ENCODE data around the gene SLC9A9. TPM values are rescaled to one million over a fixed set of nuclear protein-coding genes. Genes with fewer than 3 reads are reported as not detected.

SLC9A9 gene
- total RNA-seq, 2 donors from 2014 or later: 7.9 to 17.0 TPM

DNA sequence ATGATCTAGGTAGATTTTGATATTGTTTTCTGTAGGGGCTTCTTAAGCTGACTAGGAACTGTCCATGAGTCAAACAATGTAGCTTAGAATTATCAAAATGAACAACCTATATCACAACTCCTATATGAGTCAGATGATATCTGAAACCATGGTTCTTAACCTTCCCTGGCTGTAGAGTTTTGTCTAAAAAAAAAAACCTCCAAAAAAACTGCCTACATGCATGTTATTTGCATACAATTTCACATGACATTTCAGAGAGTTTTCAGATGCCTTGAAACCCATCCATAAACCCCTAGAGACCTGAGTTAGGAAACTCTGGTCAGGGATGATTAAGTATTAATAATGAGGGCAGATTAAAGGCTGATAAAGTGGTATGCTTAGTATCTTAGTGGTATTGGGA lies 571.7 kb downstream of the SLC9A9 start:
- intact Hi-C loops (cut with DNase I): no loop called here
- ATAC-seq: no peak
- no peak for DNase-seq

DNA sequence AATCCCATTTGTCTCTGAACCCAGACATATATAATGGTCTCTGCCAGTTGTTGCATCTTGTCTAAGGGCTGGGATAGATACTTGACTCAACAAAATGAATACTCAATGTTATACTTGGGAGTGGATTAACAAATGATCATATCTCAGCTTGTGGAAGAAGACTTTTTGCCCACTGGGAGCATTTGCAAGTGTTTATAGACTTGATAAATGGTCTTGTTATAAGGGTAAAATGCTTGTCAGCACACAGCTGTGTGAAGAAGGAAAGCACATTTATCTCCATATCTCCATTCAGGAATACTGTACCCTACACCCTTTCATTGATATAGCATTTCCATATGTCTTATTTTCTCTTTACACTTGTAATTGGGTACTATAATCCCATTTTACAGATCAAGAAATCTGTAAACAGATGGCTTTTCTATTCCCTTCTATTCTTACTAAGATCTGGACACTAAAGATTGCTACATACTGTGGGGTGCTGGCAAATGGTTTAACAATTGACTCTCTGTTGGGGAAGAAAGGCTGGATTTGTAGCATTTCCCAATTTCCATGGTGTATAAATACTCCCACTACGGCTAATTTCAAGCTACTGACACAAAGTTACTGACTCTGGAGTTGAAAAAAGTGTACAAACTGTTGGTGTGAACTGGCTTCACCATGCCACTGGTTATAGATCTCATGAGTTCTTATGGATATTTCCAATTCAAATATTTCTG lies 574.1 kb downstream of the SLC9A9 start:
- no peak for ATAC-seq
- intact Hi-C loops (cut with DNase I): no loop called here
- no peak for DNase-seq

DNA sequence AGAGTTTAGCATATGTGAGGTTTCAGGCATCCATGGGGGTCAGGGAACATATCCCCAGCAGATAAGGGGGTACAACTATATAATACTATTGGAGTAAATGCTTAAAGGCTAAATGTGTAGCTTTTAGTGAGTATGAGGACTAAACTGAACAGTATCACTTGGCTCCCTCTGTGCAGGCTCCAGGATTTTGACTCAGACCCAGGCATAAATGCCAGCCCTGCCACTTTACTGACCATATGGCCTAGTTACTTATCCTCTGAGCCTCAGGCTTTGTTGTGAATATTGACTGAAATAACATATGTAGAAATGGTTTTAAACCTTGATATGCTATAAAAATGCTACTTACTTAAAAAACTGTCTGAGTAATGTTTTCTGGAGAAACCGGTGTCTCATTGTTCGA lies 577.1 kb downstream of the SLC9A9 start:
- DNase-seq (no peak), ATAC-seq (no peak)
- intact Hi-C loops (cut with DNase I): no loop called here

DNA sequence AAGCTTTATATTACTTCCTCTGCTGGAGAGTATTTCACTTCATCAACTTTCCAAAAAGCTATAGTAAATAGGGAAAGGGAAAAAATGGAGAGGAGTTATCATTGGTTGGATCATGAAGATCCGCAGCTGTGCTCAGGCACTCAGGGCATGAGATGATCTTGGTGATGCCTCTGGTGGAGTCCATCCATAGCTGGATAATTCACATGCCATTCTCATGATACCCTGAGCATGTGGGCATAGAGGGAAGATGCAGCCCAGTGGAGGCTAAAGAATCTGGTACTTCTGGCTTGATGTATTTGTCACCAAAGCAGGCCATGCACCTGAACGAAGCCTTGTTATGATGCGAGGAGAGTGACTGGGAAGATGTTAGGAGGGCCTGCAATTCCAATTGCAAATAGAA lies 578.5 kb downstream of the SLC9A9 start:
- DNase-seq (no peak), ATAC-seq (no peak)
- intact Hi-C loops (cut with DNase I): no loop called here

DNA sequence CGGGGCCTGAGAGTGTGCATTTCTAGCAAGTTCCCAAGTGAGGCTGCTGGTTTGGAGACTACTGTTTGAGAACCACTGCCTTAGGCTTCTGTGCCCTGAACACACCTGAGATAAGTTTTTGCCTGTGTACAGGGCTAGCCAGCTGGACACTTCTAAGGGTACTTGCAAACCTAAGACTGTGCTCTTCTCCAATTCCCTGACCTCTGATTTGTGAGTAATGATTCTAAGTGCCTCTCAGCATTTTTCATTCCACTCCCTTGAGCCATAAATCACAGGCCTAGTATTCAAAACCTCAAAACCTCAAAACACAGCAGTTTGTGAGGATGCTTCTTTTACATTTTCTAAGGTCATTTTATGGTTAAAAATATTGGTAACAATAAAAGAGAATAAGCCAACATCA lies 580.3 kb downstream of the SLC9A9 start:
- ATAC-seq: no peak
- DNase-seq: no peak
- intact Hi-C loops (cut with DNase I): no loop called here

DNA sequence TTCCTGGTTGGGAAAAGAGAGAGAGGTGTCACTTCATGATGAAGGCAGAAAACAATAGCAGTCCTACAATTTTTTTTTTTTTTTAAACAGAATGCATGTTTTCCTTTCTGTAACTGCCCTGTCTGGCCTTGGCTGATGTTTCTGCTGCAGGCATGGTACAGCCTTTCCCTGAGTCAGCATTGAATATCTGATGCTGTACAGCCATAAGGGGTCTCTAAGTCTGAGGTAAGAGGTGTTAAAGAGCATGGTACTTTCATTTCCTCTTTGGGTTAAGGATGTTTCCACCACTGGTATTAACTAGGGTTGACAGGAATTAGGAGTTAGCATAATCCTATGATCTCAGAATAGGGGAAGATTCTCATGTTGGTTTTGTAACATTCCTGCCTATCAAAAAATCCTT lies 581.3 kb downstream of the SLC9A9 start:
- DNase-seq (no peak), ATAC-seq (no peak)
- intact Hi-C loops (cut with DNase I): no loop called here

DNA sequence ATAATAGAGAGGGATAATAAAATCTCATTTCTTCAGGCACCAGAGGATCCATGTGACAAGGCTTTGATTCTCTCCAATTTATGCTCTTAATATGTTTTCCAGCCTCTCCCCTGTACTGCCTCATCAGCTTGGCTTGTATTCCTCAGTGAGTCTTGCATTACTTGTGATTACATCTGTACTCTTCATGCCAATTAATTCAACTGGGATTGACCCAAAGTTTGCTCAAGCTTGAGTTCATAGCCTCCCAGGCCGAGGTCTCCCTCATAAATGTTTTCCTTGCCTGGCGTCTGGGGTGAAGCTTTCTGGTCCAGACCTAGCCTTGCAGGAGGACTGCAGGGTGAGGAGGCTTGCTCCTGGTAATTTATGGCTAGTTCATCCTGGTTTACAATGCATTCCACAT lies 581.8 kb downstream of the SLC9A9 start:
- ATAC-seq (no peak), DNase-seq (no peak)
- intact Hi-C loops (cut with DNase I): no loop called here

DNA sequence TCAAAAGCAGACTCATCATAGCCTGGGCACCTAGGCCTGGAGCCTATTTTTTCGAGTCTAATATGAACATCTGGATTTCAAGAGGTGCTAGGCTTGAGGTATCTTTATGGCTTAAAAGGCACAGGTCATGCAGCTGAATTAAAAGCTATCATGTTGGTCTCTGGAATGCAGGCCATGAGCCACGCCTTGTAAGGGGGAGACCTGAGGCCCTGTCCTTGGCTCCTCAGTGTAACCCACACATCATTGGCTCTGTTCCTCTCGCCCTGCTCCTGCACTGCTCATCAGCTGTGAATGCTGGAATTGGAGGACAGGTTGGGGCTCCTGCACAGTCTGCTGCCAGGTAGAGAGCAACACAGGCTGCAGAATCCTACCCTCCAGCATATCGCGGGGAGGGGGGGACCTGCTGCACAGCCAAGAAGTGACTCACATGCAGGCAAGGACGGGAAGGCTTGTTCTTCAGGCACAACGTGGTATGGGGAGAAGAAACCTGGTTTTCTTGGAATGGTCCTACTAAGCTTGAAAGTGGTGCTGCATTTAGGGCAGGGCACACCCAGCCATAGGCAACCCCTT lies 582.7 kb downstream of the SLC9A9 start:
- intact Hi-C loops (cut with DNase I): no loop called here
- ATAC-seq: no peak
- DNase-seq: no peak

DNA sequence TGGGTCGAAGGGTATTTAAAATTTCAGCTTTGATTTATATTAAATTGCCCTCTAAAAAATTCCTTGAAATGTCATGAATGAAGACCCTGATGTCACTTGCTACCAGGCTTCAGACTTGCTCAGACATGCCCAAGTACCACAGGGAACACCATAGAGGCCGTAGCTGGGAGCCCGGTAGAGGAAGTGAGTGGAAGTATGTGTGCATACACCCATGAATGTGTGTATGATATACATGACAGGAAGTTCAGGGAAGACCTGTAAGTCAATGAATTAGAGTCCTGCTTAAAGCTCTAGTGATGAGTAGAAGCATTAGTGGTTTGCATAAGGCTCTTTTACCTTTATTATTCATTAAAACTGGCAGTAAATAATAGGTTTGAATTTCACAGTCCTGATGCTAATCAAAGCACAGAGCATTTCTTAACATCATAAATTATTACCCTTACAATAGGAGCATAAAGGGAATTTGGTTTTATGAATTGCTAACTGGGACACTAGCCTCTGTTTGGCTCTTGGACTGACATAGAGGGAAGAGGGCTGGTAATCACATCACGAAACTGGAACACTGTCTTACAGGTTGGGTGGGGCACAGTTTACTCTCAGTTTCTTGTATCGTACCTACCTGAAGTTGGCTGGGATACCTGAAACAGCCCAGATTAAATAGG lies 584.3 kb downstream of the SLC9A9 start:
- ATAC-seq (no peak), DNase-seq (no peak)
- intact Hi-C loops (cut with DNase I): no loop called here

DNA sequence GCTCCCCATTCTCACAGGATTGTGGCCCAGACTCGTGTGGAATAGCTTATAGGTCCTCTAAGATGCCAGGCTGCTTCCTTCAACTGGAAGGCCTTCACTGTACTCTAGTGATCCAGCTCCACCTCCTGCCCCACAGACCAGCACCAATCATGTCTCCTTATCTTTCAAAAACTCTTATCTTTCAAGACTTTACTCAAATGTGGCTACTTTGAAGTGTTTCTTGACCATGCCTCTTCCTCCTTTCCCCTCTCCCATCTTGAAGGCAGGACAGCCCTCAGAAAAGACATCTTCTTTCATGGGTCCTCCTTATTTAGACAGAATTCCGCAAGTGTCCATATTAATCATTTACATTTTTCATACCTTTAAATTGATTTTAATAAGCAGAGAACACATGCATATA lies 586.4 kb downstream of the SLC9A9 start:
- DNase-seq: no peak
- intact Hi-C loops (cut with DNase I): no loop called here
- ATAC-seq: no peak

DNA sequence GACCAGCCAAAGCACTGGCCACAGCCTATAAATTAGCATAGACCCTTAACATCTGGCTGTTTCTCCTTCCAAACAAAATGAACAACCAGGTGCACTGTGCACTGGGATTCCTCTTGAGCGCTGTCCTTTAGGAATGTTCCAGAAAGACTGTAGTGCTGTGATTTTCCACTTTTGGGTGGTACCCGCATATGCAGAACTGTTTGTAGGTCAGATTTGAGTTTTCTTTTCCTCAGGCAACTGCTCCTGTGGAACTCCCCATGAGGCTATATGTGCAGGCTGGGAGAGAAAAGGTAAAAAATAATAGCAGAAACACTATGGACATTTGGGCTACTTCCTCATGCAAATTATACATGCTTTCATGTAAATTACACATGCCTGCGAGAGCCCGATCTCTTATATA lies 589.6 kb downstream of the SLC9A9 start:
- ATAC-seq (no peak), DNase-seq (no peak)
- intact Hi-C loops (cut with DNase I): no loop called here

DNA sequence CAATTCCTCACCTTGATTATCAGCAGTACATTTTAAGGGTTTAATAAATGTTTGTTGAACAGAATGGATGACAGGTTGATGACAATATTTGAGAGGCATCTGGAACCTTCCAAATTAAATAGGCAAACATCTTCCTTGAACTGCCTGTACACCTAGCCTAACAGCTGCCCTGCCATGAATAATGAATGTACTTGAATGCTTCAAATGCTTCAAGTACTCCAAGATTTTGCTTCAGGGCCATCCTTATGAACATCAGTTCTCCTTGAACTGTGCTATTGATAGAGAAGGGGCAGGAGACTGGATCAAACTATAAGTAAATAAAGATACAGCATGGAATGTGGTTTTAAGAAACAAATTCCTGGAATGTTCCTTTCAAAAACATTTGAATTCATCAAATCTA lies 591.9 kb downstream of the SLC9A9 start:
- DNase-seq: no peak
- intact Hi-C loops (cut with DNase I): no loop called here
- no peak for ATAC-seq

DNA sequence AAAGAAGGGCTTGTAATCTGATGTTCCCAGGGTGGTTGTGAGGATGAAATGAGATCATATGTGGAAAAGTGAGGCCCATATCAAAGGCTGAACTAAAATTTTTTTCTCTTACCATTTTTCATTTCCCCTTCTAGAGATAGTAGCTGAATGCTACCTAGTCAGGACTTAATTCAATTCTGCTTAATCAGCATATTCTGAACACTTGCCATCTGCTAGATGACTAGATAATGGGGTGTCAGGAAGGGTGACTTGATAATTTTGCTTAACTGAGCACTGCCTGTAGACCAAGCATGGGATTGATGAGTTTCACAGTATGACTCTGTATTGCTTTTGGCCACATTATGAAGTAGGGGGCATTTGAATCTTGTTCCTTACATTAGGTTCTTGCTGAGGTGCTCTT lies 592.5 kb downstream of the SLC9A9 start:
- ATAC-seq (no peak), DNase-seq (no peak)
- intact Hi-C loops (cut with DNase I): no loop called here

DNA sequence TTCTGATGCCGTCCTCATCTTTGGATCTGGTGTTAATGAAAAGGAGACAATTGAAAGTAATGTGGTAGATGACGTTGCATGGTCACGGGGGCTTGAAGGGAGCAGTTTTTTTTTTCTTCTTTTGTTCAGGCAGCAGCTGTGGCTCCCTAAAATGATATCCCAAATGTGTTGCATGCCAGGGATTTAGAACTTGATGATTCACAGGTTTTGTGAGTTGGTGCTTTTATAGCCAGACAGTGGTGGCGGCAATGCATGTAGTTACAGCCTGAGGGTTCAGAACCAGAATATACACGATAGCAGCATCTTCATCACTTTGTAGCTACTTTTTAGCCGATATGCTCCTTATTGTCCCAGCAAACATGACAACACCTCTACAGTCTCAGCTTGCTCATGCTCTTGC lies 595.3 kb downstream of the SLC9A9 start:
- DNase-seq: no peak
- no peak for ATAC-seq
- intact Hi-C loops (cut with DNase I): no loop called here

DNA sequence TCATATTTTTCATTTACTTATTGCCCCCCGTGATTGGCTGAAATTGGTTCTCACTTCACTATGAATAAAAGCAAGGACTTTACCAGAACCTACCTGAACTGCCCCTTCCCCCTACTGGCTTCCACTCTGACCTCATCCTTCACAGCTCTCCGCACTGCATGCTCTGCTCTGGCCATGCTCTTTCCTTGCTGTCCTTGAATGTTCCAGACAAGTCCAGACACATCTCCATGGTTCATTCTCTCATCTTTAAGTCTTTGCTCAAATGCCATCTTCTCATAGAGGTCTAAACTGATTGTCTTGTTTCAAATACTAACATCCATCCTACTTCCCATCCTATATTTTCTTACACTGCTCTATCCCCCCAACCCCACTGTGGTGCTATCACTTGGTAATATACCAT lies 599.3 kb downstream of the SLC9A9 start:
- ATAC-seq (no peak), DNase-seq (no peak)
- intact Hi-C loops (cut with DNase I): no loop called here

DNA sequence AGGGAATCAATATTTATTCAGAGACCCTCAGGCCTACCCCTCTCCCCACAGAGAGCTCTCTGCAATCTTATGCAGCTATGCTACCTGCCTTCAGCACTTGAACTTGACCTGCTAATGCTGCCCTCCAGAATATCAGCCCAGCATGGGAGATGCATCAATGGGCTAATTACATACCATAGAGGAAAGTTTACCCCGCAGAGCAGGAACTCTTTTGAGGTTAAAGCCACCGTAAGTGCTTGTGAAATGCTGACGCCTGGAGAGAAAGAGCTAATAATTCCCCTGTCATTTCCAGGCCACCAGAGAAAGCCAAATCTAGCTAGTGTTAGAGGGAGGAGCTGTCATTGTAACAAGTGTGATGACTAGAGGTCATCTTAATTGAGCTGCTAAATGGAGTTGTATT lies 601.2 kb downstream of the SLC9A9 start:
- DNase-seq (no peak), ATAC-seq (no peak)
- intact Hi-C loops (cut with DNase I): no loop called here

DNA sequence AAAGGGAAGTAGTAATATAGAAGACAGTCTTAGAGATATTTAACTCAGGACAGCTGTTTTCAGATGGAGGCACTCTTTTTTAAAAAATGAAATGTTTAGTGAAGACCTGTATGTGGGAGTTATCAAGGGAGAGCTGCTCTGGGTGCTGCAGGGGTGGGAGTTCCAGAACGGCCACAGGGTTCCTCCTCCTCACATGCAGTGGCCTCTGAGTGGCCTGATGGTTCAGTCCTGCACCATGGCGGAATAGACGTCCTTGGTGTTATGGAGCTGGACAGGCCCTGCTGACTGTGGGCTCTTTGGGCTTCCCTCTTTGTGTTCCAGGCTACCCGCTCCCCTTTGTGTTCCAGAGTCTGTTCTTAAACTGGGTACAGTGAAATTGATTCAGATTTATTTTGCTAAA lies 602.6 kb downstream of the SLC9A9 start:
- intact Hi-C loops (cut with DNase I): no loop called here
- ATAC-seq: no peak

DNA sequence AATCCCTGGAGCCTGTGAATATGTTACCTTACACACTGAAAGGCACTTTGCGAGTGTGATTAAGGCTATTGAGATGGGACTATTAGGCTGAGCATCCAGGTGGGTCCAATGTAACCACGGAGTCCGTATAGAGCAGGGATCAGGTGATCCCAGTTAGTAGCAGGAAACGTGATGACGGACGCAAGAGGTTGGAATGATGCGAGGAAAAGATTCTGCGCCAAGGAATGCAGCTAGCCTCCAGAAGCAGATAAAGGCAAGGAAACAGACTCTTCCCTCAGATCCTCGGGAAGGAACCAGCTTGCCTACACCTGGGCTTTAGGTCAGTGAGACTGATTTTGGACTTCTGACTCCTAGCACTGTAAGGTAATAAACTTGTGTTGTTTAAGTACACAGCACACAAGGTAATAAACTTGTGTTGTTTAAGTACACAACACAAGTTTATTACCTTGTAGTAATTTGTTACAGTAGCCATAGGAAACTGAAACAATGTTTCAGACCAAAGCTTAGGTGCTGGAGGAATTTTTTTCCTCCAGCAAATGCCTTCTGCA lies 603.7 kb downstream of the SLC9A9 start:
- intact Hi-C loops (cut with DNase I): no loop called here
- DNase-seq (no peak), ATAC-seq (no peak)

More for the DNA sequence above, 602.6 kb downstream of the SLC9A9 start:
- no peak for DNase-seq

DNA sequence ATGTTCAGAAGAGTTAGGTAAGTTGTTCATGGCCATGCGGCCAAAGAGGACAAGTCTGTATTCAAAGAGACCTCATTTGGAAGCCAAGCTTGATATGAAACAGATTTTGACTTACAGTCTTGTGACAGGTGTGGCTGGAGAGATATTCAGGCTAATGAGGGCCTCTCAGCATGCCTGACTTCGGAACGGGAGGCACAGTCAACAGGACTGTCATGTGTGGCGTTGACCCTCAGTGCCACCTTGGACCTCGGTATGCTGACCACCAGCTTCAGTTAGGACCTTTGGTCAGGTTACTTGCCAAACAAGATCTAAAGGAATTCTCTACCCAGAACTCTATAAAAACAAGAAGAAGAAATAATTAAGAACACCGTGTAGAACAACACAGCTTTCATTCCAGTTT lies 604.6 kb downstream of the SLC9A9 start:
- ATAC-seq (no peak), DNase-seq (no peak)
- intact Hi-C loops (cut with DNase I): no loop called here

DNA sequence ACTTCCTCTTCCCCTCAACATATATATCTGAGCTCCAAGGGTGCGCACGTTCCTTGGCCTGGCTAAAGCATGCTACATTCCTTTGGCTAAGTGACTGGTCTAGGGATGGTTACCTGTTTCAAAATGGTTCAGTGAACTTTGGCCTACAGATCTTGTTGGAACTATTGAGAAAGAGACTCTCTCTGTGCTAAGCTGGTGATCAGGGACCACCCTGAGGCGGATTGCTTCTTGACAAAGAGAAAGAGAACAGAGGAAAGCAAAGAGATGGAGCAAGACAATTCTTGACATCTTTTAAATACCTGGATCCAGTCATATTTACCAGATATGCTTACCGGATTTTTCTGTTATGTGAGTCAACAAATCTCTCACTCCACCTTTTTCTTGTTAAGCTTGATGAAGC lies 605.6 kb downstream of the SLC9A9 start:
- ATAC-seq (no peak), DNase-seq (no peak)
- intact Hi-C loops (cut with DNase I): no loop called here

DNA sequence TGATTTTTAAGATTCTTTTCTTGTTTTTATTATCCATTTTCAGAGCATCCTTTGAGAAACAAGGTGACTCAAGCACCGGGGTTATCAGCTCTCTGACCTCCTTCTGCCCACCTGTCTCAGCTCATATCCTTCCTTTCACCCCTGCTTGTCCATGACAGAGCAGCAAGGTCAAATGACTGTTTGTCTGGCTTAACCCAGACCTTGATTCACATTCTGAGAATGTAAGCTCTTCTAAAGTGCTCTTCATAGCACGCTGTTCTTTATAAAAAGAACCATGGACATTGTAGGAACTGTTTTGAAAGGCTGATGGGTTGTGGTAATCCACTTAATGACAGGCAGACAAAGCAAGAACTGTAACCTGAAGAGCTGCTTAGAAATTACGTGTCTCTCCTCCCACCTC lies 606.2 kb downstream of the SLC9A9 start:
- no peak for ATAC-seq
- intact Hi-C loops (cut with DNase I): no loop called here
- DNase-seq: no peak
